GM12878 (cell line): ENCODE results near the gene SYK. TPM values are rescaled to one million over a fixed set of nuclear protein-coding genes. Genes with fewer than 3 reads are reported as not detected.

Experiments used
- ATAC-seq: fragments of 200-7000 bp; cut with Tn5 transposase; 3 replicates; pipeline ENCODE4 v1.9.1; 2020; ENCODE audit warnings: mild to moderate bottlenecking, moderate library complexity
- BruUV-seq: library from RNA; stranded (reverse); fragments of 400-500 nt; replicated peaks from 2 replicates; lab custom pipeline; 2021; lab: Mats Ljungman, UMichigan
- CTCF ChIA-PET: fragments of 300-600 bp; sonication (Branson Sonifier 250); formaldehyde crosslinking; extraction: SDS; loops from one replicate; lab custom pipeline; 2021; ENCODE audit warnings: inconsistent platforms; lab: Yijun Ruan, JAX
- POLR2A ChIA-PET: fragments of 350-600 bp; formaldehyde crosslinking; extraction: SDS; loops from one replicate; lab custom pipeline; 2021; ENCODE audit warnings: inconsistent platforms; lab: Charles Lee
- RAD21 ChIA-PET: fragments of 300-600 bp; sonication (Branson Sonifier 250); formaldehyde crosslinking; loops from one replicate; lab custom pipeline; 2023; ENCODE audit warnings: antibody characterized with exemption; ENCODE audit not compliant: unreplicated experiment; lab: Charles Lee
- SMC1A ChIA-PET: fragments of 300-600 bp; sonication (Branson Sonifier 250); formaldehyde crosslinking; loops from one replicate; lab custom pipeline; 2023; ENCODE audit not compliant: unreplicated experiment, uncharacterized antibody; lab: Charles Lee
- DNase-seq: peaks from one replicate; pipeline ENCODE4 v3.0.0-alpha.2; 2011; ENCODE audit warnings: low read depth, low spot score
- FAIRE-seq: peaks from 3 replicates; lab custom pipeline; 2011; peaks lifted over from hg19 to GRCh38; lab: Jason Lieb, UNC
- H2AFZ ChIP-seq: 2 replicates; pipeline ENCODE4 v1.6.0; 2011; ENCODE audit warnings: low read depth, low read length, control low read depth; ENCODE audit not compliant: control insufficient read depth
- H3K27ac ChIP-seq: 2 replicates; pipeline ENCODE4 v1.5.1; 2011; ENCODE audit warnings: control low read depth; ENCODE audit not compliant: control insufficient read depth, insufficient read depth
- H3K27me3 ChIP-seq, 2 experiments: replicated peaks in 1 of 2; 2 replicates each; pipeline versions ENCODE4 v1.6.0 to v1.6.1; 2011; ENCODE audit warnings: low read length in 1 of 2; ENCODE audit not compliant: control insufficient read depth in 2 of 2, insufficient read depth in 2 of 2
- H3K36me3 ChIP-seq, 2 experiments: 2 replicates each; pipeline ENCODE4 v1.5.1; 2011; ENCODE audit warnings: low read length in 1 of 2; ENCODE audit not compliant: control insufficient read depth in 2 of 2, insufficient read depth in 2 of 2
- H3K4me1 ChIP-seq: 2 replicates; pipeline ENCODE4 v1.6.1; 2011; ENCODE audit warnings: mild to moderate bottlenecking, low read length, moderate library complexity, mixed read lengths; ENCODE audit not compliant: control insufficient read depth, insufficient read depth
- H3K4me2 ChIP-seq: 2 replicates; pipeline ENCODE4 v1.6.0; 2011; ENCODE audit warnings: control low read depth; ENCODE audit not compliant: control insufficient read depth, insufficient read depth
- H3K4me3 ChIP-seq: fragments of 200-600 bp; sonication (generic); 2 replicates; pipeline ENCODE4 v1.5.1; 2016
- H3K79me2 ChIP-seq: 2 replicates; pipeline ENCODE4 v1.6.0; 2011; ENCODE audit warnings: low read length; ENCODE audit not compliant: control insufficient read depth, insufficient read depth
- H3K9ac ChIP-seq: 2 replicates; pipeline ENCODE4 v1.8.0; 2011; ENCODE audit warnings: low read length, control low read depth, mixed read lengths; ENCODE audit not compliant: control insufficient read depth, insufficient read depth
- H3K9me3 ChIP-seq: replicated peaks from 3 replicates; pipeline ENCODE4 v1.5.1; 2011; ENCODE audit warnings: mild to moderate bottlenecking, low read length; ENCODE audit not compliant: control insufficient read depth, insufficient read depth
- H4K20me1 ChIP-seq: 2 replicates; pipeline ENCODE4 v1.6.0; 2011; ENCODE audit not compliant: control insufficient read depth, insufficient read depth
- ATF2 ChIP-seq: IDR thresholded peaks from 2 replicates; pipeline ENCODE4 v1.6.1; 2012; ENCODE audit warnings: low read length, inconsistent platforms
- CTCF ChIP-seq, 3 experiments: IDR thresholded peaks in 2 of 3; conservative IDR thresholded peaks in 1 of 3; 2 replicates each; pipeline ENCODE4 v1.5.1; 2011; ENCODE audit warnings: low read depth in 3 of 3, low read length in 3 of 3, mild to moderate bottlenecking in 3 of 3, control low read depth in 2 of 3, moderate library complexity in 2 of 3, inconsistent platforms in 1 of 3, mixed read lengths in 1 of 3; ENCODE audit not compliant: control insufficient read depth in 2 of 3, insufficient read depth in 1 of 3; ENCODE audit errors: extremely low read depth in 1 of 3
- HDGF ChIP-seq: fragments of 450-650 bp; IDR thresholded peaks from 2 replicates; pipeline ENCODE4 v1.6.1; 2016; ENCODE audit warnings: antibody characterized with exemption
- IKZF2 ChIP-seq, 2 experiments: fragments of 450-650 bp; IDR thresholded peaks; 2 replicates each; pipeline ENCODE4 v1.6.1; 2017; ENCODE audit warnings: mild to moderate bottlenecking in 2 of 2, moderate library complexity in 2 of 2
- MYC ChIP-seq: IDR thresholded peaks from 2 replicates; pipeline ENCODE4 v1.6.1; 2011; ENCODE audit warnings: mild to moderate bottlenecking, low read length, moderate library complexity, inconsistent platforms; ENCODE audit not compliant: insufficient read depth, insufficient replicate concordance, insufficient read length, severe bottlenecking
- PML ChIP-seq: IDR thresholded peaks from 2 replicates; pipeline ENCODE4 v1.6.1; 2012; ENCODE audit warnings: low read length, inconsistent platforms
- POLR2AphosphoS5 ChIP-seq: IDR thresholded peaks from 2 replicates; pipeline ENCODE4 v1.6.1; 2011; ENCODE audit warnings: mild to moderate bottlenecking, low read length, inconsistent platforms
- RAD21 ChIP-seq: IDR thresholded peaks from 2 replicates; pipeline ENCODE4 v1.6.1; 2011; ENCODE audit warnings: mild to moderate bottlenecking, low read depth, low read length, moderate library complexity; ENCODE audit not compliant: insufficient read depth
- SMC3 ChIP-seq: IDR thresholded peaks from 2 replicates; pipeline ENCODE4 v1.6.1; 2011; ENCODE audit warnings: low read length, improper control_type of control experiment, borderline replicate concordance
- TCF3 ChIP-seq: IDR thresholded peaks from 2 replicates; pipeline ENCODE4 v1.6.1; 2012; ENCODE audit warnings: low read depth, mild to moderate bottlenecking, low read length, borderline replicate concordance; ENCODE audit not compliant: insufficient read depth
- ZNF384 ChIP-seq: IDR thresholded peaks from 2 replicates; pipeline ENCODE4 v1.6.1; 2012; ENCODE audit warnings: low read depth, mild to moderate bottlenecking, low read length, improper control_type of control experiment, borderline replicate concordance
- ZZZ3 ChIP-seq: IDR thresholded peaks from 2 replicates; pipeline ENCODE4 v1.6.1; 2011; ENCODE audit warnings: low read depth; ENCODE audit not compliant: control insufficient read depth, insufficient read length
- WGBS: methylation state at CpG from one replicate; pipeline ENCODE4 v1.1.6; 2016; ENCODE audit warnings: low lambda C conversion rate; ENCODE audit not compliant: insufficient replicate concordance, insufficient coverage; ENCODE audit errors: missing lambda C conversion rate; 5-methylcytosine and 5-hydroxymethylcytosine counted together
- in situ Hi-C: fragments of 300-500 bp; cut with MboI; formaldehyde crosslinking; loops from 9 replicates; pipeline ENCODE4 v1.14.3; 2018; ENCODE audit warnings: mixed read lengths
- intact Hi-C: fragments of 100-400 bp; cut with micrococcal nuclease; formaldehyde crosslinking; loops from one replicate; pipeline ENCODE4 v1.14.2; 2022; ENCODE audit not compliant: unreplicated experiment
- polyA plus RNA-seq, 11 experiments: library from polyadenylated mRNA; depleted of rRNA in 4 of 11; unstranded in 6 of 11; stranded (reverse) in 5 of 11; fragments of >200 nt; fragmentation: Nextera tagmentation in 4 of 11; fragmentation: Illumina TruSeq in 1 of 11; extraction: Ambion mirVana in 4 of 11; extraction: Trizol in 1 of 11; gene quantifications; 1 replicate in 1 of 11; 2 replicates in 10 of 11; pipeline versions ENCODE4 v1.2.1 to v1.2.3, GENCODE V29; 2011 to 2016; ENCODE audit warnings: inconsistent platforms in 2 of 11, missing spikeins in 2 of 11, low read depth in 1 of 11
- total RNA-seq, 4 experiments: library from RNA; depleted of rRNA in 3 of 4; stranded (reverse); fragments of >200 nt in 3 of 4; fragmentation: Illumina TruSeq in 1 of 4; extraction: Trizol in 1 of 4; gene quantifications; 2 replicates each; pipeline versions ENCODE4 v1.2.1 to v1.2.3, GENCODE V29; 2013 to 2021

SYK gene
- total and polyA plus RNA-seq, 10 of the 15 experiments (the other 5 are each of a cell fraction or from before 2014, with no cell fraction given): 6.5 to 135 (median 68.8) TPM

GRCh38 chr9:90869361-90869760 lies 67.7 kb downstream of the SYK start (continued):
- TF ChIP-seq TCF3 (no peak), ZNF384 (no peak)
- TF ChIP-seq, all 136 proteins: peak for 0

- BruUV-seq: no TSS peak
- Histone ChIP-seq H3K9ac (no peak overlapping the region), H2AFZ (no peak overlapping the region), H3K36me3 (peaks cover 0 to 19% of the 10 kb centered on the region in 2 experiments; a peak in 3 of 4 replicates), H3K9me3 (no peaks in the 10 kb centered on the region), H3K27ac (no peak overlapping the region), H3K4me1 (no peaks in the 10 kb centered on the region), H4K20me1 (no peaks in the 10 kb centered on the region), H3K4me2 (no peak overlapping the region), H3K79me2 (no peaks in the 10 kb centered on the region), H3K4me3 (no peak overlapping the region), H3K27me3 (no peaks in the 10 kb centered on the region)
- RAD21 ChIA-PET: interaction anchor here (0.8 to 2.2 kb wide), 6 partner anchors 15 to 552 kb away, joined by 3 to 12 read pairs (median 4); no protein-coding TSS in a partner anchor
- ATAC-seq (peak; percentile 81), FAIRE-seq (peak; percentile 77), DNase-seq (peak; percentile 17)
- CTCF ChIA-PET: interaction anchor here (0.6 to 2.6 kb wide), 29 partner anchors 10 to 1293 kb away, joined by 3 to 16 read pairs (median 4); no protein-coding TSS in a partner anchor
- intact Hi-C loops (loop anchor here (1.0 to 5.0 kb wide), 4 partner anchors 96 to 728 kb away; no protein-coding TSS in a partner anchor), in situ Hi-C loops (loop anchor here (5.0 to 25.0 kb wide), 2 partner anchors 643 to 1283 kb away; no protein-coding TSS in a partner anchor)
- POLR2A ChIA-PET: no interaction called here
- SMC1A ChIA-PET: interaction anchor here (0.8 to 1.8 kb wide), 9 partner anchors 9 to 727 kb away, joined by 3 to 5 read pairs (median 3); no protein-coding TSS in a partner anchor
- TF ChIP-seq ZZZ3 (no peak), MYC (no peak), POLR2AphosphoS5 (no peak), CTCF (IDR thresholded peaks at IDR 0.05 in 2 of 3, conservative IDR thresholded peaks at IDR 0.05 in 1 of 3; ENCODE audit: control insufficient read depth in 2 of 3, extremely low read depth in 1 of 3, insufficient read depth in 1 of 3, low read depth in 3 of 3, low read length in 3 of 3) (peak; percentile 84 to 89 (median 85)), RAD21 (peak; percentile 95), ATF2 (no peak), PML (no peak), SMC3 (peak; percentile 83), IKZF2 (IDR thresholded peaks at IDR 0.05) (no peak), HDGF (no peak)
- 15% methylated on average over 4 of the region's 4 CpGs for WGBS
Observed at GRCh38 chr9:90870621-90871326, 69.2 kb downstream of the SYK start.
